GM12892 (cell line): ENCODE data around the gene KIF5C.

Experiments
- POLR2AphosphoS5 ChIP-seq: IDR thresholded peaks from 2 replicates; pipeline ENCODE4 v1.6.1; 2011; ENCODE audit warnings: low read depth, low read length, control low read depth
- TAF1 ChIP-seq: IDR thresholded peaks from 2 replicates; pipeline ENCODE4 v1.6.1; 2011; ENCODE audit warnings: low read depth, mild to moderate bottlenecking, control low read depth, low read length, borderline replicate concordance

- no peak for TF ChIP-seq POLR2AphosphoS5
- no peak for TF ChIP-seq TAF1
These were observed 48.2 kb upstream of the KIF5C start for GRCh38 chr2:148826791-148827190.
